Measurements from ENCODE around the gene ZDHHC18.
"Not testable (repeated sequence)": the region's sequence is repeated elsewhere in the genome, so short reads cannot be mapped to it uniquely, and the experiment has no call there.

Gene ZDHHC18

GRCh38 chr1:26858160-26858559 is 31.7 kb downstream of the ZDHHC18 start:
- no peak for DNase-seq (ENCODE audit: low spot score)

- DNase-seq (ENCODE audit: low spot score): no peak
These were observed 32.6 kb downstream of the ZDHHC18 start for GRCh38 chr1:26858891-26859640.

GRCh38 chr1:26861286-26861701 is 34.8 kb downstream of the ZDHHC18 start:
- no peak for DNase-seq (ENCODE audit: low spot score)

GRCh38 chr1:26861889-26862378 is 35.4 kb downstream of the ZDHHC18 start:
- DNase-seq (ENCODE audit: low spot score): no peak

GRCh38 chr1:26862781-26863684 is 36.5 kb downstream of the ZDHHC18 start, which contains the start of gene SFN:
TSS of gene SFN (plus strand) at chr1:26863149. CDS start at chr1:26863213, 64 bp downstream.
- peak; percentile 57 for DNase-seq (ENCODE audit: low spot score)

GRCh38 chr1:26863685-26864077 is 37.2 kb downstream of the ZDHHC18 start:
- no peak for DNase-seq (ENCODE audit: low spot score)

GRCh38 chr1:26864610-26865480 is 38.4 kb downstream of the ZDHHC18 start:
- DNase-seq (ENCODE audit: low spot score): peak; percentile 96

- not testable (repeated sequence) for DNase-seq (ENCODE audit: low spot score)
These were observed 46.6 kb downstream of the ZDHHC18 start for GRCh38 chr1:26873097-26873496.

- no peak for DNase-seq (ENCODE audit: low spot score)
These were observed 48.4 kb downstream of the ZDHHC18 start for GRCh38 chr1:26874896-26875295.

- no peak for DNase-seq (ENCODE audit: low spot score)
These were observed 50.8 kb downstream of the ZDHHC18 start for GRCh38 chr1:26877326-26877725.

GRCh38 chr1:26879793-26880192 is 53.3 kb downstream of the ZDHHC18 start:
- DNase-seq (ENCODE audit: low spot score): no peak

GRCh38 chr1:26881611-26882010 is 55.1 kb downstream of the ZDHHC18 start:
- DNase-seq (ENCODE audit: low spot score): not testable (repeated sequence)

GRCh38 chr1:26882696-26883463 is 56.4 kb downstream of the ZDHHC18 start:
- DNase-seq (ENCODE audit: low spot score): no peak

- no peak for DNase-seq (ENCODE audit: low spot score)
These were observed 60.6 kb downstream of the ZDHHC18 start for GRCh38 chr1:26887125-26887524.

- DNase-seq (ENCODE audit: low spot score): no peak
These were observed 61.7 kb downstream of the ZDHHC18 start for GRCh38 chr1:26888231-26888630.

- DNase-seq (ENCODE audit: low spot score): peak; percentile 78
These were observed 63.3 kb downstream of the ZDHHC18 start, which contains the start of gene GPN2 for GRCh38 chr1:26889551-26890466. TSS of gene GPN2 (minus strand) at chr1:26890283. CDS start at chr1:26890096, 187 bp downstream.

GRCh38 chr1:26890467-26890796 is 63.9 kb downstream of the ZDHHC18 start:
- DNase-seq (ENCODE audit: low spot score): no peak

GRCh38 chr1:26894263-26894662 is 67.8 kb downstream of the ZDHHC18 start:
- DNase-seq (ENCODE audit: low spot score): no peak

- no peak for DNase-seq (ENCODE audit: low spot score)
These were observed 70.9 kb downstream of the ZDHHC18 start for GRCh38 chr1:26897351-26897750.

Data from HuH-7 (cell line).